ENCODE measurements around the gene VASH1.

Gene VASH1

GRCh38 chr14:76786601-76787000 lies 25.3 kb downstream of the VASH1 start:
- DNase-seq: no peak

- no peak for DNase-seq
Observed at GRCh38 chr14:76792422-76792821, 31.2 kb downstream of the VASH1 start.

- DNase-seq: no peak
Observed at GRCh38 chr14:76793324-76793723, 32.1 kb downstream of the VASH1 start.

GRCh38 chr14:76793956-76794355 lies 32.7 kb downstream of the VASH1 start:
- no peak for DNase-seq

GRCh38 chr14:76806446-76806845 lies 45.2 kb downstream of the VASH1 start:
- DNase-seq: no peak

GRCh38 chr14:76808011-76808410 lies 46.7 kb downstream of the VASH1 start:
- DNase-seq: no peak

GRCh38 chr14:76808990-76809389 lies 47.7 kb downstream of the VASH1 start:
- DNase-seq: no peak

GRCh38 chr14:76810525-76810924 lies 49.3 kb downstream of the VASH1 start:
- no peak for DNase-seq

- DNase-seq: no peak
Observed at GRCh38 chr14:76810953-76811400, 49.7 kb downstream of the VASH1 start.

GRCh38 chr14:76811561-76811960 lies 50.3 kb downstream of the VASH1 start:
- no peak for DNase-seq

GRCh38 chr14:76812093-76812421 lies 50.8 kb downstream of the VASH1 start:
- no peak for DNase-seq

GRCh38 chr14:76812422-76813383 lies 51.4 kb downstream of the VASH1 start, which contains the start of gene ANGEL1:
TSS of gene ANGEL1 (minus strand) at chr14:76812882. CDS start at chr14:76812827, 55 bp downstream.
- peak; percentile 47 for DNase-seq

- DNase-seq: no peak
Observed at GRCh38 chr14:76814726-76815645, 53.7 kb downstream of the VASH1 start.

- DNase-seq: no peak
Observed at GRCh38 chr14:76820700-76821099, 59.4 kb downstream of the VASH1 start.

- no peak for DNase-seq
Observed at GRCh38 chr14:76826122-76826521, 64.9 kb downstream of the VASH1 start, which contains the start of gene LRRC74A. TSS of gene LRRC74A (plus strand) at chr14:76826408. CDS start at chr14:76826698, 290 bp downstream.

- DNase-seq: no peak
Observed at GRCh38 chr14:76827696-76828296, 66.5 kb downstream of the VASH1 start.

- no peak for DNase-seq
Observed at GRCh38 chr14:76828339-76829012, 67.2 kb downstream of the VASH1 start.

- no peak for DNase-seq
Observed at GRCh38 chr14:76829013-76829365, 67.7 kb downstream of the VASH1 start.

- DNase-seq: no peak
Observed at GRCh38 chr14:76829650-76830421, 68.6 kb downstream of the VASH1 start.

- no peak for DNase-seq
Observed at GRCh38 chr14:76830556-76830955, 69.3 kb downstream of the VASH1 start.

GRCh38 chr14:76832503-76832988 lies 71.3 kb downstream of the VASH1 start:
- DNase-seq: no peak

Data from GF-D8 (cell line).